ENCODE results near the gene ZNF718.
A peak's percentile ranks its signal among the peaks of the same experiment; 100 is the strongest.
"Not testable (repeated sequence)": the region's sequence is repeated elsewhere in the genome, so short reads cannot be mapped to it uniquely, and the experiment has no call there.

The ZNF718 gene

DNA sequence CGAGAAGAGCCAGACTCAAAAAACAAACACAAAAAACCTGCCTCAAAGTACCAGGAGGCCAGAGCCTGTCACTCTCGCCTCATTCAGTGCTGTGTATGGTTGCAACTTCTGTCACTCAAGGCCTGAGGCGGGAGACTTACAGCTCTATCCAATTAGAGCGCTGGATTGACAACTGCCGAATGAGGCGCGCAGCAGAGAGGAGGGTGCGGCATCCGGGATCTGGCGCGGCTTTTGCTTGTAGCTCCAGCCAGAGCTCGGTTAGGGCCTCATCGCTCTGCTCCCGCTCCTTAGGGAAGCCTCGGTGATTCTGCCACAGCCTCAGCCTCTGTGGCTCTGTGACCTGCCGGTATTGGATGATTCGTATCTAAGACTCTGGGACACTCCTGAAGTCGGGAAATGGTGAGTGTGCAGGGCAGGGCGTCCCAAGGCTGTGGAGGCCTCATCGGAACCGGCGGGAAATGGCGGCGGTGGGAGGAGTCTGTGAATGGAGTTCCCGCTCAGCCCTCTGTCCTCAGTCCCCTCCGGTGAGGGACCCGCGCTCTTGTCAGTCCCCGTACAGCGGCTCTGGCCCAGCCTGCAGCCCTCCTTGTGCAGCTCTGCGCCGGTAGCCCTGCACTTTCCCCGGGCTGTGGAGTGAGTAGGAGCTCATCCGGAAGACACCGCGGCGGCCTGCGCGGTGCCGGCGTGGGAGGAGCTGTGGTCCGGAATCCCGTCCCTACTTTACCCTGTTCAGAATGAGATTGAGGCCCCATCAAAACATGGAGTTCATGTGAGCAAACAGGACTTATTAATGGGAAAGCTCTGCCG is at the start of gene ZNF718:
ZNF718 (plus strand) TSS at position 227 of the 807 bp plus-strand sequence; CDS start at position 397, 170 bp downstream.
- peak; percentile 75 to 90 for DNase-seq (ENCODE audit: extremely low read depth in 1 of 2, low read depth in 1 of 2)

DNA sequence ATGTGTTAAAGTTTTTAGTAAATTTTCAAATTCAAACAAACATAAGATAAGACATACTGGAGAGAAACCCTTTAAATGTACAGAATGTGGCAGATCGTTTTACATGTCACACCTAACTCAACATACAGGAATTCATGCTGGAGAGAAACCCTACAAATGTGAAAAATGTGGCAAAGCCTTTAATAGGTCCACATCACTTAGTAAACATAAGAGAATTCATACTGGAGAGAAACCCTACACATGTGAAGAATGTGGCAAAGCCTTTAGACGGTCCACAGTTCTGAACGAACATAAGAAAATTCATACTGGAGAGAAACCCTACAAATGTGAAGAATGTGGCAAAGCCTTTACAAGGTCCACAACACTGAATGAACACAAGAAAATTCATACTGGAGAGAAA is 38.4 kb upstream of the ZNF718 start:
- no peak for DNase-seq (ENCODE audit: extremely low read depth in 1 of 2, low read depth in 1 of 2)

DNA sequence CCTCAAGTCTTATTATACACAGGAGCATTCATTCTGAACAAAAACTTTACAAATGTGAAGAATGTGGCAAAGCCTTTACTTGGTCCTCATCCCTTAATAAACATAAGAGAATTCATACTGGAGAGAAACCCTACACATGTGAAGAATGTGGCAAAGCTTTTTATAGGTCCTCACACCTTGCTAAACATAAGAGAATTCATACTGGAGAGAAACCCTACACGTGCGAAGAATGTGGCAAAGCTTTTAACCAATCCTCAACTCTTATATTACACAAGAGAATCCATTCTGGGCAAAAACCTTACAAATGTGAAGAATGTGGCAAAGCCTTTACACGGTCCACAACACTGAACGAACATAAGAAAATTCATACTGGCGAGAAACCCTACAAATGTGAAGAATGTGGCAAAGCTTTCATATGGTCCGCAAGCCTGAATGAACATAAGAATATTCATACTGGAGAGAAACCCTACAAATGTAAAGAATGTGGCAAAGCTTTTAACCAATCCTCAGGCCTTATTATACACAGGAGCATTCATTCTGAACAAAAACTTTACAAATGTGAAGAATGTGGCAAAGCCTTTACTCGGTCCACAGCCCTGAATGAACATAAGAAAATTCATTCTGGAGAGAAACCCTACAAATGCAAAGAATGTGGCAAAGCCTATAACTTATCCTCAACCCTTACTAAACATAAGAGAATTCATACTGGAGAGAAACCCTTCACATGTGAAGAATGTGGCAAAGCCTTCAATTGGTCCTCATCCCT is 37.6 kb upstream of the ZNF718 start:
- DNase-seq (ENCODE audit: extremely low read depth in 1 of 2, low read depth in 1 of 2): not testable (repeated sequence)

DNA sequence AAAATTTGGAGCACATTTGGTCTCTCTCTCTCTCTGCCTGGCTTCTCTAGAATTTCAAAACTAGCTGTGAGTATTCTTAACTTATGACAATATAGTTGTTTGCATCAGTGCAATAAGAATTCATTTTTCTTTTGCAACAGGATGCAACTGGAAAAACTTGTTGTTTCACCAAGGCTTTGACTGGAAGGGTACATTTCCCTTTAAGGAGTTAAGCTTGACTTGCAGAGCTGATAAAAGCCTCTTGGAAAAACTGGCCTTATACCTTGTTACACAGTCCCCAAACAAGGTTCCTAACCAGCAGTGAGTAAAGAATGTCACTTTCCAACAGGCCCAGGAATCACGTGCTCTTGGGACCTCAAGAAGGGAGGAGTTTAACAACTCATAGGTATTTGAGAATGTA is 25.9 kb upstream of the ZNF718 start:
- DNase-seq (ENCODE audit: extremely low read depth in 1 of 2, low read depth in 1 of 2): no peak

DNA sequence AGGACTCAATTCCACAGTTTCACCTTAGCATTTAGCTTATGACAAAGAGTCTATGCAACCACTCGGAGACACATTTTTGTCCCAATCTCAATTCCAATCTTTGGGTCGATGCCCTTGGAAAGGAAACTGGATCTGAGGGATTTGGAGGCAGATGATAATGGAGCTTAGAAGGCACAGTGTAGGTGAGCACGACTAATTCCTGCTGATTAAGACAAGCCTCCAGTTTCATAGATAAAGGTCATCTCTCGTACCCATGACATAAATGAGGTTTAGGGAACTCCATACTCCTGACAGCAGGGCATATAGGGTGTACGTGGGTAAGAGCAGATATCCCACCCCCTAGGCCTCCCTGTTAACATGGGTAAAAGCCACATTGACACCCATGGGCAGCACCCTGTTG is 24.4 kb upstream of the ZNF718 start:
- DNase-seq (ENCODE audit: extremely low read depth in 1 of 2, low read depth in 1 of 2): no peak

DNA sequence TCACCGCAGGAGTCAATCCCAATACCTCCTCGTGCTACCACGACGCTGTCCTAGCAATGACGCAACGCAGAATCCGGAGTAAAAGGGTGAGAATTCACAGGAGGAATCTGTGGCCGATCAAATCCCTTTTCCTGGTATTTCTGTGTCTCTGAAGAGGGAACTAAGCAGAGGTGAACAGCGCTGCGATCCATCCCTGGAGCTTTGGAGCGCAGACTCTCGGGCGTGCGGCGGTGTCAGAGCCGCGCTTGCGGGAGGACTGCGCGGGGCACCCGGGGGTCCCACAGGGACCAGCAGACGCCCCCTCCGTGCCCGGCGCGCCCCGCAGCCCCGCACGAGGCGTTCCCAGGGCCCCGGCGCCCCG is 17.2 kb upstream of the ZNF718 start:
- no peak for DNase-seq (ENCODE audit: extremely low read depth in 1 of 2, low read depth in 1 of 2)

DNA sequence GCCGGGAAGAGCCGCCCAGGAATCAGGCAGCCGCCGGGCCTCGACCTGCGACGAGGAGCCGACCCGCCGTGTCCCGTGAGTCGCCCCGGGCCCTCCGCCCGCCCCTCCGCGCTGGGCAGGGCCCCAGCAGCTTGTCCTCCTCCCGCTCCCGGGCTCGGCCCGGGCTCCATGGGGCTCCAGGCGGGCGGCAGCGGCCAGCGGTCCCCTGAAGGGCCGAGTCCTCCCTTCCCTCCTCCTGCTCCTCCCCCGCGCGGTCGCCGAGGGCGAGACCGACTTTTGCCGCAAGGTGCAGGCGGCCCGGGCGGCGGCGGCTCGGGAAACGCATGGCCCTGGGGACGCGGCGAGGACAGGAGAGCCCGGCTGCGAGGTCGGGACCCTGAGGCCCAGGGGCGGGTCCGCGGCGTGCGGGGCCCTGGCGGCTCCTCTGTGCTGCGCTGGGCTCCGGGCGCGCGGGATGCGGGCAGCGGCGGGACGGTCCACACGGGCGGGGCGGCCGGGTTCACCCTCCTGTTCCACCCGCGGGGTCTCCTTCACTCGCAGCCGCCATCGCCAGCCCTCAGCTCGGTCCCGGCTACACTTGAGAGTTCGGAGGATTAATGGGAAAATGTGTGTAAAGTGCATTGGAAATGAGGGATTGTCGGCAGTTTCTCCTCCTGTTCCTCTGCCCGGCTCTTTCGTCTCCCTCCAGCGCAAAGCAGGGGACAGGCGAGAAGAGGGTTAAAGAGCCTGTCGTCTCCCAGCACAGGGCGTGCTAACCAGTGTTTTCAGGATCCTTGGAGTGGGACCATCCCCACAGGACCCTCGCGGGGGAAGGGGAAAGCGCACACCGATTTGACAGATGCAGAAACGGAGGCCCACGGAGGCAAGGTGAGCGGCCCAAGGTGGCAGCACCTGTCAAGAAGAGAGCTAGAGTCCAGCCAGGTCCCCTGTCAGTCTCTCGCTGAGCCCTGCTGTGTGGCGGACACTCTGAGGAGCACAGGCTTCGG is 16.6 kb upstream of the ZNF718 start:
- no peak for DNase-seq (ENCODE audit: extremely low read depth in 1 of 2, low read depth in 1 of 2)

DNA sequence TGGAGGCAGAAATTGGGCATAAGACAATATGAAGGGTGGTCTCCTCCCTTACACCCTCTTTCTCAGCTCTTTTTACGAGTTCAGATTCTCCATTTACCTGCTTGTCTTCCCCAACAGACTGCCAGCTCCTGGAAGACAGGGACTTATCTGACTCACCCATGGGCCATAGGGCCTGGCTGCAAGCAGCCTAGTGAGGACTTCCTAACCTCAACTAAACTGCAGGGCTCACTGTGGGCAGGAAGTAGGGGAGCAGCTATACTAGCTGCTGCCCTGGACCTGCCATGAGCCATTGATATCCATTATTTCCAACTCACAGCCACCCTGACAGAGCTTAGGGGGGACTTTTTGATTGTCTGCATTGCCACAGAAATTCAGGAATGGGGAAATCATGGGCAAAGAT is 11.5 kb upstream of the ZNF718 start:
- DNase-seq (ENCODE audit: extremely low read depth in 1 of 2, low read depth in 1 of 2): no peak

DNA sequence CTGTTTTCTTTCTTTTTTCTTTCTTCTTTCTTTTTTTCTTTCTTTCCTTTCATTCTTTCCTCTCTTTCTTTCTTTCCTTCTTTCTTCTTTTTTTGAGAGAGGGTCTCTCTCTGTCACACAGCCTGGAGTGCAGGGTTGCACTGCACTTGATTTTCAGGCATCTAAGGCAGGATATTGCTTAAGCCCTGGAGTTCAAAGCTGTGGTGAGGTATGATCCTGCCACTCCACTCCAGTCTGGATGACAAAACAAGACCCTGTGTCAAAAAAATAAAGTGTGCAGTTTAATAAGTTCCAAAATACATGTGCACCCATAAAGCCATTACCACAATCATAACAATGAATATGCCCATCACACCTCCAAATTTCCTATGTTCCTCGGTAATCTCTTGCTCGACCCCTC is 10.6 kb upstream of the ZNF718 start:
- DNase-seq (ENCODE audit: extremely low read depth in 1 of 2, low read depth in 1 of 2): no peak

DNA sequence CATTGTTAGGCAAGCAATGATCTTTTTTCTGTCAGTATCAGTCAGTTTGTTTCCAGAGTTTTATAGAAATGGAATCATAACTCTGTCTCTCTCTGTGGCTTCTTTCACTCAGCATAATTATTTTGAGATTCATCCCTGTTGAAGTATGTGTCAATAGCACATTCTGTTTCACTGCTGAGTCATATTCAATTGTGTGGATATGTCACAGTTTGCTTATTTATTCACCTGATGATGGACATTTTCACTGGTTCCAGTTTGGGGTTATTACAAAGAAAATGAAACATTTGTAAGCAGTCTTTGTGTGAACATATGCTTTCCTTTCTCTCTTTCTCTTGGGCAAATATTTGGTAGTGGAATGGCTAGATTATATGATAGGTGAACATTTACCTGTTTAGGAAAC is 10.2 kb upstream of the ZNF718 start:
- no peak for DNase-seq (ENCODE audit: extremely low read depth in 1 of 2, low read depth in 1 of 2)

DNA sequence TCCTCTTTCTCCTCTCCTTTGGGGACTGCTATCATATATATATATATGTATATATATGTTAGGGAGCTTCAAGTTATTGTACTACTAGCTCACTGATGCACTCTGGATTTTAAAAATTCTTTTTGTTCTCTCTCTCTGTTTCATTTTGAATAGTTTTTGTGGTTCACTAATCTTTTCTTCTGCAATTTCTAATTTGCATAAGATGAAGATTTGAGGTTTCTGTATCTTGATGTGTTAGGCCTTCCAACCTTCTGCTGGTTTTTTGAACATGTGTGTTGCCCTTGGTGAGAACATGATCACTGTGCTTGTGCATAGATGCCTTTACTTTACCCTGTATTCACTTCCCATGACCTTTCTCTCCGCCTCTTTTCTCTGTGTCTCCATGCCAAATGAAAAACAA is 7.8 kb upstream of the ZNF718 start:
- no peak for DNase-seq (ENCODE audit: extremely low read depth in 1 of 2, low read depth in 1 of 2)

DNA sequence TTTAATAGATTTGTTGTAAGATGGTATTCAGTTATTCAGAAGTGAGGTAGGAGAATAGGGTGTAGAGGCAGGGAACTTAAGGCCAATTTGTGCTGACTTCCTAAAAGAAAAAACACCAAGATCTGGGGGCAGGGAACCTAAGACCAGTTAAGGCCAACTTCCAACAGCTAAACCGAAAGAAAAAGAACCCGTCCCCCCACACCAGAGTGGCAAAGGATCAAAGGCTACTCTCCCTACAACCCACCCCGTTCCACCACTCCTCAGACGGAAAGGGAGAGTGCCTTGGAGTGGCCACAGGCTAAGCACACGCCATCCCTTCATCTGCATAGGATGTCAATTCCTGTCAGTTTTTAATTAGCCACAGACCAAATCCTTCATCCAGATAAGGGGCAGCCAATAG is 3.7 kb upstream of the ZNF718 start:
- no peak for DNase-seq (ENCODE audit: extremely low read depth in 1 of 2, low read depth in 1 of 2)

DNA sequence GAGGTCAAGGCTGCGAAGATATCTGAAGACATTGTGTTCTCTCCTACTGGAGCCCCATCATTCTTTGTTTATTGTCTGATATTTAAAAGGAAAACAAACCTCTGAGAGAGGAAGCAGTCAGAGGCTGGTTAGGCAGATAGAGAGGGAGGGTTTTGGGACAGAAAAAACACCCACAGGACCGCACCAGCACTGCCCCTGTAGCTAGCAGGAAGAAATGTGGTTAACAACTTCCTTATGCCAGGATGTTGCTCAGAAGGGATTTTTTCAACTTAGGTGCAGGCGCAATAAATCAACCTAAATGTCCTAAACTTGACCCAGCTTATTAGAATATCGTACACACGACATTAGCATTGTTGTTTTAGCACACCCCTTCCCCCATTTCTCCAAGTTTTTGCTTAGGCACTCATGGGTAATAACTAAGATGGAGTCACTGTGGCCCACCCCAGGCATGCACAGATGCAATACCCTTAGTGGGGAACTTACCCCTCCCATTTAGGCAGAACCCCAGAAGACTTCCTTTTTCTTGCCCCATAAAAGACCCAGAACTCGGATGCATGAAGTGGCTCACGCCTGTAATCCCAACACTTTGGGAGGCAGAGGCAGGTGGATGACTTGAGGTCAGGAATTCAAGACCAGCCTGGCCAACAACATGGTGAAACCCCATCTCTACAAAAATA is 2.8 kb upstream of the ZNF718 start:
- no peak for DNase-seq (ENCODE audit: extremely low read depth in 1 of 2, low read depth in 1 of 2)

DNA sequence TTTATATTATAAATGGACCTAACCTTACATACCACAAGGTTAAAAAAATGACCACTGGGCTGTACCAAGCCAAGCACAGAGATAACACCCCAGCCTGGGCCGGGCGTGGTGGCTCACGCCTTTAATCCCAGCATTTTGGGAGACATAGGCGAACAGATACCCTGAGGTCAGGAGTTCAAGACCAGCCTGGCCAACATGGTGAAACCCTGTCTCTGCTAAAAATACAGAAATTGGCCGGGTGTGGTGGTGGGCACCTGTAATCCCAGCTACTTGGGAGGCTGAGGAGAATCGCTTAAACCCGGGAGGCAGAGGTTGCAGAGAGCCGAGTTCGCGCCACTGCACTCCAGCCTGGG is 403 bp upstream of the ZNF718 start:
- not testable (repeated sequence) for DNase-seq (ENCODE audit: extremely low read depth in 1 of 2, low read depth in 1 of 2)

DNA sequence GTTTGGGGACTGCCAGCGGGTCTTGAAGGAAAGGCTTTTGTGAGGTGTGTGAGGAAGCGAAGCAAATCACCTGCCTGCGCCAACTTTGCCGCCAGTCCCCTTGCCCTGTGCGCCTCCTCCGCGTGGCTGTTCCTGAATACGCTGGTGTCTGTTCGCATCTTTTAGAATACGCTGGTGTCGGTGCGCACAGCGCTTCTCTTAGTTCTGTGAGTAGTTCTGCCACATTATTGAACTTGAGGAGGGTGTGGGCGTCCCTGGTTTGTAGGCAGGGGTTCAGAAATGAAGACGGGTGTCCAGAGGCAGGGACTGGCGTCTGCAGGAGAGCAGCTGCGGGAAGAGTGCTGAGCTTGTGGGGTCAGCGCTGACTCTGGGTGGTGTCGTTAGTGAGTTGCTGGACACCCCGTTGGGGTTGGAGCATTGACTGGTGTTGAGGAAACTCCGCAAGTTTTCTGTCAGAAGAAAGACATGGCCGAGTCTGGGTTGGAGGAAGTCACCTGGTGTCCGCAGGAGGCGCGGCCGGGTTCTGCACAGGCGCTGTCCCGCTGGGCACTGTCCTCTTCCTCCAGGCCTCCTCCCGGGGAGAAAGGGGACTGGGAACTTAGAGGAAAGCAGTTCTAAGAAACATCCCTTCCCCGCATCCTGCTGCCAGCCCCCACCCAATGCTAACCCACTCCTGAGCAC is 930 bp downstream of the ZNF718 start:
- peak; percentile 7 to 12 for DNase-seq (ENCODE audit: extremely low read depth in 1 of 2, low read depth in 1 of 2)

DNA sequence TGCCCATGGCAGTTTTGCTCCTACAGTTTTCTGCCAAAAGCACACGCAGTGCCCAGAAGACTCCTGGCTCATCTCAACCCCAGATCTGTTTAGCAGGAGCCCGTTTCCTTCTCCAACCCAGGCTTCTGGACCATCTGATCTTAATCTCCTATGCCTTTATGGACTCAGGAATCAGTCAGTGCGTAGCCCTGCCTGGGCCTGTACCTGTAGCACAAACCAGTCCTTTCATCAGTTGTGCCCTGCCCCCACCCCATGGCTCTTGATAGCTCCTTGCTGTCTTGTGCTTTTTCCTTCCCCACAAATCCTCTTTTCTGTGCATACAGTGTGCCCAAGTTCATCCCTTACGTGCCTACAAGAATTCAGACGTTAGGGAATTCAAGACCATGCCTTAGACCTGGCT is 1.5 kb downstream of the ZNF718 start:
- DNase-seq (ENCODE audit: extremely low read depth in 1 of 2, low read depth in 1 of 2): no peak

DNA sequence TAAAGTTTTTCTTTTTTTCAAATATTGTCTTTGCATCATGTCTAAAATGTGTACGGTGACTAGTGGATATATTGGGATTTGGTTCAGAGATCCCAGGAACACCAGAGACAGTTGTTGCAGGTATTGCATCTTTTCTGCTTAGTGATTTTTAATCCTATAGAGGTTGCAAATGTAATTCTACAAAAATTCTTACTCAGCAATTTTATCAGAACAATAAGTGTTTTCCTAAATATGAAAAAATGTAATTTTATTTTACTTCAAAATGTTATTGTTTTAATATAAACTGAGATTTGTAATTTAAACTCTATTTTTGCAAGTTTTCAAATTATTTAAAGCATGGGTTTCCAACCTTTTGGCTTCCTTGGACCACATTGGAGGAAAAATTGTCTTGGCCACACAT is 8.2 kb downstream of the ZNF718 start:
- DNase-seq (ENCODE audit: extremely low read depth in 1 of 2, low read depth in 1 of 2): no peak

DNA sequence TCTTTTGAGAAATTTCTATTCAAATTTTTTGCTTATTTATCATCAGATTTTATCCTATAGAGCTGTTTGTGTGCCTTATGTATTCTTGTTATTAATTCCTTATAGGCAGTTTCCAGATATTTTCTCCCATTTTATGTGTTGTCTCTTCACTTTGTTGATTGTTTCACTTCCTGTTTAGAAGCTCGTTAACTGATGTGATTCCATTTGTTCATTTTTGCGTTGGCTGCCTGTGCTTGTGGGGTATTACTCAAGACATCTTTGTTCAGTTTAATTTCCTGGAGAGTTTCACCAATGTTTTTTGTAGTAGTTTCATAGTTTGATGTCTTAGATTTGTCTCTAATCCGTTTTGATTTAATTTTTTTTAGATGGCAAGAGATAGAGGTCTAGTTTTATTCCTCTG is 14.6 kb downstream of the ZNF718 start:
- no peak for DNase-seq (ENCODE audit: extremely low read depth in 1 of 2, low read depth in 1 of 2)

DNA sequence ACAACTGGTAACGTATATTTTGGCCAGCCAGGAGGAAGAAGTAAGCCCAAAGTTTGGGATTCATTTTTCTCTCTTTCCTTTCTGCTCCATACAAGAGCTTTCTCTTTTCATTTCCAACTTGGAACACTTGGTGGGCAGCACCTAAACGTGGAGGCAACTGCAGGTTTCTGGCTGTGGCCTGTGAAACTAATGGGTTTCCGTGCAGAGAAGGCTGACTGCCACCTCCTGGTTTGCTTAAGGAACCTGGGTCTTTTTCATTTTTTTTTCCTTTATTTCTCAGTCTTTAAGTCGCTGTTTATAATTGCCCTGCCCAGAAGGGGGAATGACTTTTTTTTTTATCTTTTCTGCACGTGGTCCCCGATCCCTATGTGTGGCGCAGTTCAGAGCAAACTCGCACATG is 15.4 kb downstream of the ZNF718 start:
- DNase-seq (ENCODE audit: extremely low read depth in 1 of 2, low read depth in 1 of 2): no peak

DNA sequence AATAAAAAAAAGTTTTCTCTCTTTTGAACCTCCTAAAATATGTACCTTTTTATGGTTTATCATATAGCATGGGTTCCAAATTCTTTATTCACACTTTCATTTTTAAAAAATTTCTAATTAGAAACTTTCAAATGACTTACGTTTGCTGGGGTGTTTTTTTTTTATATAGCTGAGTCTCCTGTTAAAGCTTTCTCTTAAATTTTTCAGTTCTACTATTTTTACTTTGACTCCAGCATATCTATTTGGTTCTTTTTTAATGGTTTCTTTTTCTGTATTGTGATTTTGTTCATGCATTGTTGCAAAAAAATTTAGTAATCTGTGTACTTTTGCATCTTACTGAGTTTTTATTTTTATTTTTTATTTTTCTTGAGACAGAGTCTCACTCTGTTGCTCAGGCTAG is 22.3 kb downstream of the ZNF718 start:
- DNase-seq (ENCODE audit: extremely low read depth in 1 of 2, low read depth in 1 of 2): no peak

All from stimulated activated CD8-positive, alpha-beta memory T cell treated with anti-CD3 and anti-CD28 coated beads, Interleukin-7, amount 100 ng/mL, for 48 hours (primary cell).